ENCODE data around the gene EDEM2.

EDEM2 gene

GRCh38 chr20:35091816-35092523, 55.2 kb downstream of the EDEM2 start:
- Histone ChIP-seq H3K27ac (ENCODE audit: low read length) (peak overlapping the region; percentile 84), H3K79me2 (ENCODE audit: insufficient read depth, low read length) (peaks cover 59% of the 10 kb centered on the region)
- DNase-seq: peak; percentile 29

GRCh38 chr20:35088231-35089145, 58.6 kb downstream of the EDEM2 start:
- Histone ChIP-seq H3K27me3 (ENCODE audit: insufficient read depth, low read length, poor library complexity) (no peaks in the 10 kb centered on the region), H3K36me3 (ENCODE audit: insufficient read depth, low read length) (peaks cover 27% of the 10 kb centered on the region), H3K4me3 (ENCODE audit: low read depth in 1 of 2, low read length in 2 of 2) (no peak overlapping the region), H3K79me2 (ENCODE audit: insufficient read depth, low read length) (peaks cover 92% of the 10 kb centered on the region), H3K27ac (ENCODE audit: low read length) (peak overlapping the region; percentile 49), H3K4me2 (ENCODE audit: insufficient read depth, low read length) (peak overlapping the region; percentile 32; the same call in 1 of the 2 replicates), H3K9me3 (ENCODE audit: insufficient read depth, low read length, severe bottlenecking) (no peaks in the 10 kb centered on the region), H3K9ac (ENCODE audit: low read depth, low read length) (0 out of 2 replicates have a peak overlapping the region, but pooled peaks have one; percentile 4), H4K20me1 (ENCODE audit: insufficient read depth, low read length) (peaks cover 22% of the 10 kb centered on the region; the same call in 1 of the 2 replicates), H2AFZ (ENCODE audit: low read depth, low read length) (no peak overlapping the region), H3K4me1 (ENCODE audit: insufficient read depth, low read length) (peaks cover 74% of the 10 kb centered on the region)
- DNase-seq (no peak), ATAC-seq (ENCODE audit: insufficient read depth, low read depth) (no peak)
- TF ChIP-seq CTCF (IDR thresholded peaks at IDR 0.05; ENCODE audit: borderline replicate concordance, extremely low read depth, low read length, poor library complexity, severe bottlenecking): no peak
- TF ChIP-seq EZH2 (IDR thresholded peaks at IDR 0.05; ENCODE audit: borderline replicate concordance, low read depth, low read length, severe bottlenecking): no peak

More at GRCh38 chr20:35091816-35092523, 55.2 kb downstream of the EDEM2 start:
- Histone ChIP-seq H3K9me3 (ENCODE audit: insufficient read depth, low read length, severe bottlenecking) (no peaks in the 10 kb centered on the region), H3K27me3 (ENCODE audit: insufficient read depth, low read length, poor library complexity) (no peaks in the 10 kb centered on the region), H3K36me3 (ENCODE audit: insufficient read depth, low read length) (peaks cover 20% of the 10 kb centered on the region), H3K4me1 (ENCODE audit: insufficient read depth, low read length) (peaks cover 54% of the 10 kb centered on the region), H3K9ac (ENCODE audit: low read depth, low read length) (peak overlapping the region; percentile 90), H4K20me1 (ENCODE audit: insufficient read depth, low read length) (peaks cover 22% of the 10 kb centered on the region; the same call in 1 of the 2 replicates), H3K4me2 (ENCODE audit: insufficient read depth, low read length) (peak overlapping the region; percentile 85), H2AFZ (ENCODE audit: low read depth, low read length) (peak overlapping the region; percentile 79), H3K4me3 (ENCODE audit: low read depth in 1 of 2, low read length in 2 of 2) (peak overlapping the region; percentile 71 to 97)
- no peak for TF ChIP-seq EZH2 (IDR thresholded peaks at IDR 0.05; ENCODE audit: borderline replicate concordance, low read depth, low read length, severe bottlenecking)
- TF ChIP-seq CTCF (IDR thresholded peaks at IDR 0.05; ENCODE audit: borderline replicate concordance, extremely low read depth, low read length, poor library complexity, severe bottlenecking): no peak
- ATAC-seq (ENCODE audit: insufficient read depth, low read depth): peak; percentile 20; the same call in 2 of the 3 replicates

GRCh38 chr20:35087791-35088190, 59.3 kb downstream of the EDEM2 start:
- Histone ChIP-seq H3K79me2 (ENCODE audit: insufficient read depth, low read length) (peaks cover 96% of the 10 kb centered on the region), H4K20me1 (ENCODE audit: insufficient read depth, low read length) (peaks cover 25% of the 10 kb centered on the region; the same call in 1 of the 2 replicates), H3K36me3 (ENCODE audit: insufficient read depth, low read length) (peaks cover 27% of the 10 kb centered on the region), H3K4me1 (ENCODE audit: insufficient read depth, low read length) (peaks cover 69% of the 10 kb centered on the region), H3K9ac (ENCODE audit: low read depth, low read length) (no peak overlapping the region), H2AFZ (ENCODE audit: low read depth, low read length) (no peak overlapping the region), H3K9me3 (ENCODE audit: insufficient read depth, low read length, severe bottlenecking) (no peaks in the 10 kb centered on the region), H3K27ac (ENCODE audit: low read length) (peak overlapping the region; percentile 15; the same call in 1 of the 2 replicates), H3K27me3 (ENCODE audit: insufficient read depth, low read length, poor library complexity) (no peaks in the 10 kb centered on the region), H3K4me2 (ENCODE audit: insufficient read depth, low read length) (peak overlapping the region; percentile 32; the same call in 1 of the 2 replicates), H3K4me3 (ENCODE audit: low read depth in 1 of 2, low read length in 2 of 2) (no peak overlapping the region)
- TF ChIP-seq CTCF (IDR thresholded peaks at IDR 0.05; ENCODE audit: borderline replicate concordance, extremely low read depth, low read length, poor library complexity, severe bottlenecking) (no peak), EZH2 (IDR thresholded peaks at IDR 0.05; ENCODE audit: borderline replicate concordance, low read depth, low read length, severe bottlenecking) (no peak)
- no peak for DNase-seq
- no peak for ATAC-seq (ENCODE audit: insufficient read depth, low read depth)
